Measurements from ENCODE around the gene INPP4A.

Gene INPP4A

GRCh38 chr2:98533547-98533946, 88.9 kb downstream of the INPP4A start:
- no peak for DNase-seq (ENCODE audit: low read depth, low spot score)
- H3K27ac ChIP-seq: no peak overlapping the region

- DNase-seq (ENCODE audit: low read depth, low spot score): no peak
- no peak overlapping the region for H3K27ac ChIP-seq
Measured at GRCh38 chr2:98534761-98535160, 90.1 kb downstream of the INPP4A start.

DNA sequence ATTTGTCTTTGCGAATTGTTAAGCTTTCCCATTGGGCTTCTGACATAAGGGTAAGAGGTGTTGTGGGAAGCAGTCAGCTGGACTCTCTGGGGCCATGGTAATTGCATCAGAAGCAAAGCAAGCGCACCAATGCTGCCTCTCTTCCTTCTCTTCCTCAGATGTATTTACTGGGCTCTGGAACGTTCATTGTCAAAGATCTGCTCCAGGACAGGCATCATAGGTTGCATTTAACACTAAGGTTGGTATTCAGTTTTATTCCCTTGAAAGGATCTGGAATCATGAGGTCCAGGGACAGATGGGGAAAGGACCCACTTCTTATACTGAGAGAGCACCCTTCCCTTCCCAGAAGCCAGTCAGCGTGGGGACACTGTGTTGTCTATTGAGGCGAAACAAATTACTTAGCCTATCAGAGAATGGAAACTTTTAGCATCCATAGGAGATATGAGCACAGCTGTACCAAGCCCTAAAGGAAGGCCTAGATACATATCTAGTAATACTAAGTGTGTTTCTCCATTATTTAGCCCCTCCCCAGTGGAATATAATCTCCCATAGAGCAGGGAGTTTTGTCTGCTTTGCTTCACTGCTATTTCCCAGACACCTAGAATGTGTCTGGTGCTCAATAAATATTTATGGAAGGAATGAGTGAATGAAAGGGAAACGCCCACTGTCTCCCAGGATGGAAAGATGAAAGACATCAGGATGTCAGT, 91.5 kb downstream of the INPP4A start:
- no peak for DNase-seq (ENCODE audit: low read depth, low spot score)
- no peak overlapping the region for H3K27ac ChIP-seq

GRCh38 chr2:98537390-98538126, 92.9 kb downstream of the INPP4A start:
- DNase-seq (ENCODE audit: low read depth, low spot score): no peak
- H3K27ac ChIP-seq: no peak overlapping the region

- no peak for DNase-seq (ENCODE audit: low read depth, low spot score)
- no peak overlapping the region for H3K27ac ChIP-seq
Measured at GRCh38 chr2:98538280-98539041, 93.8 kb downstream of the INPP4A start.

- H3K27ac ChIP-seq: no peak overlapping the region
- no peak for DNase-seq (ENCODE audit: low read depth, low spot score)
Measured at GRCh38 chr2:98539056-98539735, 94.5 kb downstream of the INPP4A start.

DNA sequence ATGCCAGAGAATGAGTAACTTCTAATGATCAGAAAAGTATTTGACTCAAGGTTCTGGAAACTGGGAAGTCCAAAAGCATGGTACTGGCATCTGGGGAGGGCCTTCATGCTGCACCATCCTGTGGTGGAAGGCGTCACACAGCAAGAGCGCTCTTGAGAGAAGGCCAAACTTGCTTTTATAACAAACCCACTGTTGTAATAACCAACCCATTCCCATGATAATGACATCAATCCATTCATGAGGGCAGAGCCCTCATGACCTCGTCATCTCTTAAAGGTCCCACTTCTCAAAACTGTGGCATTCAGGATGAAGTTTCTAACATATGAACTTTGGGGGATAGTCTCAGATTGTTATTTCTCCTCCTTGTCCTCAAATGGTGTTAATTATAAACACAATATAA, 95.9 kb downstream of the INPP4A start:
- no peak for DNase-seq (ENCODE audit: low read depth, low spot score)
- H3K27ac ChIP-seq: no peak overlapping the region

- no peak for DNase-seq (ENCODE audit: low read depth, low spot score)
- H3K27ac ChIP-seq: no peak overlapping the region
Measured at GRCh38 chr2:98541489-98541888, 96.8 kb downstream of the INPP4A start.

- DNase-seq (ENCODE audit: low read depth, low spot score): no peak
Measured at GRCh38 chr2:98541906-98542305, 97.2 kb downstream of the INPP4A start.

DNA sequence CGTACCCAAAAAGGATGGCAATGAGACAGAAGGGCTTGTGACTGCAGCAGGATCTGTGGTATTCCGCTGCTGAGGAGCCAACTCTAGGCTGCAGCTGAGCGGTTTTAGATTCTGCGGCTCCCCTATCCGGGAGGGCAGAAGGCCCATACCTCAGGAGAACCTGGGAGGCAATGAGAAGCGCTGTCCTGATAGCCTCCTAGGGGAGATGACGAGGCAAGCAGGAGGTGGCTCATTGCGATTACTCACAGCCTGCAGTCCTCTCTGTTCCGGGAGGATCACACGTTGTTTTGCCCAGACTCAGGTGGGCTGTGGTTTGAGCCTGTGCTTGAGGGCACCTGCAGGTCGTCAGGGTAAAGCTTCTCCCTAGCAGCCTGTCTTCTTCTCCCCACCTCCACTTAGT, 98.6 kb downstream of the INPP4A start:
- H3K27ac ChIP-seq: no peak overlapping the region
- no peak for DNase-seq (ENCODE audit: low read depth, low spot score)

More at GRCh38 chr2:98541906-98542305, 97.2 kb downstream of the INPP4A start:
- no peak overlapping the region for H3K27ac ChIP-seq

DNA sequence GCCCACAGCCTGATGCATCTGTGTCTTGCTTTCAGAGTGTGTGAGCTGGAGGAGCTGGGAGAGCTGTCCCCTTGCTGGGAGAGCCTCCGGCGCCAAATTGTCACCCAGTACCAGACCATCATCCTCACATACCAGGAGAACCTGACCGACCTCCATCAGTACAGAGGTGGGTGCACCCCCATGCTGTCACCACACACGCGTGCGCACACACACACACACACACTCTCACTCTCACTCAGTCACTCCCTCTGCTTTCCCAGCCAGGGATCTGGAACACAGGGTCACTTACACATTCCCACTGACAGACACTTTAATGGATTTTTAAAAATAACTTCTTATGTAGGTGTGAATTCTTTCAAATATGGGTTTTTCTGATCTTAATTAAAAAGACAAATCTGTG, 99.2 kb downstream of the INPP4A start:
- DNase-seq (ENCODE audit: low read depth, low spot score): no peak
- no peak overlapping the region for H3K27ac ChIP-seq

DNA sequence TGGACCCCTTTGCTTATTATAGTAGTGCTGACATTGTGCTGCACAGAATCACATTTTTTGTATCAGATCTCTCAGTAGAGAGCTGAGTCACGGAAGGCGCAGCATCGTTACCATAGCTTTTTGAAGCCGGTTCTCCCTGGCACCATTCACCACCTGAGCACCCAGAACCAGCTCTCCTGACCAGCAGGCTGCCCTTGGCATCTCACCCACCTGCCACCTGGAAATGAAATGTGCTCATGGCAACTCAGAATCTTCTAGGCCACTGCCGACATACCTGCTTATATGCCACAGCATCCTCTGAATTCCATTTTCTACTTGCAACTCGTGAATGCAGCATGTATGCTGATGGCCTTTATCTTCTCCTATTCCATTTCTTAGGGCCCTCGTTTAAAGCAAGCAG, 100.9 kb downstream of the INPP4A start:
- no peak overlapping the region for H3K27ac ChIP-seq
- no peak for DNase-seq (ENCODE audit: low read depth, low spot score)

- DNase-seq (ENCODE audit: low read depth, low spot score): no peak
- no peak overlapping the region for H3K27ac ChIP-seq
Measured at GRCh38 chr2:98546186-98546585, 101.5 kb downstream of the INPP4A start.

GRCh38 chr2:98547092-98547790, 102.6 kb downstream of the INPP4A start:
- no peak overlapping the region for H3K27ac ChIP-seq
- no peak for DNase-seq (ENCODE audit: low read depth, low spot score)

DNA sequence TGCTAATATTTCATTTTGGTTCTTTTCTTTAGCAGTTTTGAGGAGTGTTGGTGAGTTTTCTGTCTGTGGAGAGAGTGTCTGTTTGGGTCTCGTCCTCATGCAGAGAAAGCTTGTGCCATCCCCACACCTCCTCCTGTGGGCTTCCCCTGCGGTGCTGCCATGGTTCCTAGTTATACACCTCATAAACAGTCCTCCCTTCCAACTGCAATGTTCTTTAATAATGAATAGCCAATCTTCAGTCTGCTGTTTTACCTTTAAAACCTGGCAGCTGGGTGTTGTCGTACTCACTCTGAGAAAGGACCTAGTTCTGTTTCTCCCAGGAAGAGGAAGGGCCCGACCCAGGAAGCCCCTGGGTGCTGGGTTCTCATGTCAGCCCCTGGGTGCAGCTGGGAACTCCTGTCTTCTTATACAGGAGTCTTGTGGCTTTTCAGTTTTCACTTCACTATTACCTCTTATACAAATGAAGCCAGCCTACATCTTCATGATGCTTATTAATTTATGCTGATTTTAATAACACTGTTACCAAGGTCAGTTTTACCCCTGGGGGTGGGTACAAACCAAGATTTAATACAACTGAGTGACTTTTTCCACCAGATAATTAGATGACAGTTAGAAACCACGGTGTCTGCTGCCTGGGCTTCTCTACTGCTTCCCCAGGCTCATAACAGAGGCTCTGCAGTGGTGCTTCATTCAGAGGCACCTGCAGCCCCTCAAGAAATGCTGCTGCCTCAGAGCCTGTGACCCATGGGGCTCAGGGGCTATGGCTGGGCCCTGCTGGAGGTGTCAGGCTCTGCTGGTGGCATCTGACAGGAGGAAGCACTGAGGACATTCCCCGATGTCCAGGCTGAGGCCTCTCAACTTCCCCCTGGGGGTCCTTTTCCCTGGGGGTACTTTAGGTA, 104.5 kb downstream of the INPP4A start:
- DNase-seq (ENCODE audit: low read depth, low spot score): no peak
- H3K27ac ChIP-seq: no peak overlapping the region

DNA sequence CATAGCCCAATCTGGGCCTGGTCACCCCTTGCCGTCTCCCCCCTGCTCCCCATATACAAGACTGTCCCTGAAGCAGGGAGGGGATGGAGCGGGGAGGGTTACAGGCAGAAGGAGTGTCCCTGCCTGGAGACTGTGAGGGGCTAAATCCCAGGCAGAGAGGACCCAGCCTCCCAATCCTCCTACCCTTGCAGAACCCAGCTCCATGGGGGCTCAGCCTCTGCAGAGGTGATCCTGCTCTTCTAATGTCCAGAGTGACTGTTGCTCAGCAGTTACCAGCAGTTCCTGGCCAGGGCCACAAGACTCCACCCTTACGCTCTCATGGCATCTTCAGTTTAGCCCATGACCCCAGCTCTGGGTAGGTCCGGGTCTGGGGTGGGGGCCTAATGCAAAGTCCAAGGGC, 105.5 kb downstream of the INPP4A start:
- H3K27ac ChIP-seq: no peak overlapping the region

GRCh38 chr2:98551316-98551715, 106.7 kb downstream of the INPP4A start:
- no peak overlapping the region for H3K27ac ChIP-seq
- no peak for DNase-seq (ENCODE audit: low read depth, low spot score)

More for the DNA sequence above, 105.5 kb downstream of the INPP4A start:
- no peak for DNase-seq (ENCODE audit: low read depth, low spot score)

- no peak for DNase-seq (ENCODE audit: low read depth, low spot score)
- H3K27ac ChIP-seq: no peak overlapping the region
Measured at GRCh38 chr2:98552499-98553179, 108.0 kb downstream of the INPP4A start.
